Astrocyte (in vitro differentiated cells and primary cell): ENCODE results near the gene OTUB2. TPM values are rescaled to one million over a fixed set of nuclear protein-coding genes. Genes with fewer than 3 reads are reported as not detected.

Source experiments
- DNase-seq: peaks from one replicate; pipeline ENCODE4 v3.0.0-alpha.2; 2010; ENCODE audit warnings: low read depth
- FAIRE-seq: peaks from 2 replicates; lab custom pipeline; 2011; peaks lifted over from hg19 to GRCh38; lab: Jason Lieb, UNC
- H2AFZ ChIP-seq: 2 replicates; pipeline ENCODE4 v1.6.0; 2012; ENCODE audit warnings: low read depth, low read length, inconsistent platforms
- H3K27ac ChIP-seq: 2 replicates; pipeline ENCODE4 v1.5.1; 2011; ENCODE audit warnings: low read depth, low read length, inconsistent platforms
- H3K27me3 ChIP-seq: 2 replicates; pipeline ENCODE4 v1.6.0; 2011; ENCODE audit warnings: low read length, inconsistent platforms; ENCODE audit not compliant: insufficient read depth
- H3K36me3 ChIP-seq: 2 replicates; pipeline ENCODE4 v1.5.1; 2011; ENCODE audit warnings: low read length, inconsistent platforms; ENCODE audit not compliant: insufficient read depth
- H3K4me1 ChIP-seq: 2 replicates; pipeline ENCODE4 v1.5.1; 2011; ENCODE audit warnings: low read length, inconsistent platforms; ENCODE audit not compliant: insufficient read depth
- H3K4me2 ChIP-seq: 2 replicates; pipeline ENCODE4 v1.6.0; 2012; ENCODE audit warnings: low read length, inconsistent platforms
- H3K4me3 ChIP-seq: 2 replicates; pipeline ENCODE4 v1.5.1; 2011; ENCODE audit warnings: low read depth, mild to moderate bottlenecking, low read length, inconsistent platforms; ENCODE audit not compliant: insufficient read depth
- H3K79me2 ChIP-seq: 2 replicates; pipeline ENCODE4 v1.6.0; 2012; ENCODE audit warnings: mild to moderate bottlenecking, low read length, inconsistent platforms; ENCODE audit not compliant: insufficient read depth
- H3K9ac ChIP-seq: 2 replicates; pipeline ENCODE4 v1.6.0; 2012; ENCODE audit warnings: mild to moderate bottlenecking, low read length, inconsistent platforms
- H3K9me3 ChIP-seq: 2 replicates; pipeline ENCODE4 v1.5.1; 2012; ENCODE audit warnings: low read depth, mild to moderate bottlenecking, low read length, inconsistent platforms; ENCODE audit not compliant: insufficient read depth
- H4K20me1 ChIP-seq: 2 replicates; pipeline ENCODE4 v1.6.0; 2012; ENCODE audit warnings: low read length, inconsistent platforms; ENCODE audit not compliant: insufficient read depth
- H3K27ac Mint-ChIP-seq: one replicate; pipeline ENCODE4 v1.8.0; 2021; ENCODE audit warnings: mild to moderate bottlenecking, mixed read lengths; ENCODE audit not compliant: unreplicated experiment
- H3K27me3 Mint-ChIP-seq: one replicate; pipeline ENCODE4 v1.8.0; 2021; ENCODE audit warnings: low read depth, mixed read lengths; ENCODE audit not compliant: unreplicated experiment
- H3K36me3 Mint-ChIP-seq: one replicate; pipeline ENCODE4 v1.8.0; 2021; ENCODE audit warnings: low read depth, mixed read lengths; ENCODE audit not compliant: unreplicated experiment
- H3K4me1 Mint-ChIP-seq: one replicate; pipeline ENCODE4 v1.8.0; 2021; ENCODE audit warnings: low read depth, mixed read lengths; ENCODE audit not compliant: unreplicated experiment
- H3K4me3 Mint-ChIP-seq: one replicate; pipeline ENCODE4 v1.8.0; 2021; ENCODE audit warnings: mild to moderate bottlenecking, moderate library complexity, mixed read lengths; ENCODE audit not compliant: unreplicated experiment
- H3K9me3 Mint-ChIP-seq: one replicate; pipeline ENCODE4 v1.8.0; 2021; ENCODE audit warnings: mild to moderate bottlenecking, mixed read lengths; ENCODE audit not compliant: unreplicated experiment
- CTCF ChIP-seq: IDR thresholded peaks from 2 replicates; pipeline ENCODE4 v1.5.1; 2011; ENCODE audit warnings: low read depth, mild to moderate bottlenecking, inconsistent platforms, low read length, moderate library complexity; ENCODE audit not compliant: insufficient read depth
- EZH2 ChIP-seq: IDR thresholded peaks from 2 replicates; pipeline ENCODE4 v1.6.1; 2012; ENCODE audit warnings: mild to moderate bottlenecking, low read length, inconsistent platforms; ENCODE audit not compliant: insufficient read depth
- total RNA-seq: library from RNA; stranded (reverse); gene quantifications from 2 replicates; pipeline ENCODE4 v1.2.1, GENCODE V29; 2021

The OTUB2 gene
- total RNA-seq, 1 donor from 2014 or later: 3.3 TPM

- H3K9ac ChIP-seq: no peak overlapping the region
These were observed 32.8 kb upstream of the OTUB2 start for GRCh38 chr14:93993382-93993781.

GRCh38 chr14:93994919-93995682 is 31.0 kb upstream of the OTUB2 start:
- peak overlapping the region; percentile 48 for H3K27ac ChIP-seq
- H3K4me3 ChIP-seq: no peak overlapping the region
- peak overlapping the region; percentile 40 for H3K9ac ChIP-seq
- H4K20me1 ChIP-seq: no peaks in the 10 kb centered on the region
- no peaks in the 10 kb centered on the region for H3K36me3 ChIP-seq
- no peaks in the 10 kb centered on the region for H3K79me2 ChIP-seq
- H3K27ac Mint-ChIP-seq: no peak overlapping the region
- peak; percentile 84 for FAIRE-seq
- peak; percentile 93 for DNase-seq
- H3K4me1 ChIP-seq: peaks cover 12% of the 10 kb centered on the region
- H3K4me1 Mint-ChIP-seq: peaks cover 6% of the 10 kb centered on the region
- peaks cover 5% of the 10 kb centered on the region for H3K9me3 Mint-ChIP-seq
- H3K27me3 Mint-ChIP-seq: peaks cover 61% of the 10 kb centered on the region
- H2AFZ ChIP-seq: no peak overlapping the region
- TF ChIP-seq EZH2: no peak
- no peak for TF ChIP-seq CTCF
- peak overlapping the region; percentile 71 for H3K4me2 ChIP-seq
- H3K4me3 Mint-ChIP-seq: no peak overlapping the region
- peaks cover 2% of the 10 kb centered on the region for H3K36me3 Mint-ChIP-seq
- no peaks in the 10 kb centered on the region for H3K9me3 ChIP-seq
- peaks cover 10% of the 10 kb centered on the region for H3K27me3 ChIP-seq

More at GRCh38 chr14:93993382-93993781, 32.8 kb upstream of the OTUB2 start:
- FAIRE-seq (no peak), DNase-seq (no peak)
- no peak overlapping the region for H3K4me2 ChIP-seq
- peaks cover 2% of the 10 kb centered on the region for H3K36me3 Mint-ChIP-seq
- no peak overlapping the region for H3K4me3 Mint-ChIP-seq
- peaks cover 8% of the 10 kb centered on the region for H3K9me3 Mint-ChIP-seq
- H3K9me3 ChIP-seq: no peaks in the 10 kb centered on the region
- H3K27ac ChIP-seq: no peak overlapping the region
- no peak overlapping the region for H3K4me3 ChIP-seq
- no peak overlapping the region for H3K27ac Mint-ChIP-seq
- no peaks in the 10 kb centered on the region for H4K20me1 ChIP-seq
- TF ChIP-seq CTCF (no peak), EZH2 (no peak)
- peaks cover 6% of the 10 kb centered on the region for H3K4me1 Mint-ChIP-seq
- no peaks in the 10 kb centered on the region for H3K36me3 ChIP-seq
- H3K27me3 ChIP-seq: peaks cover 10% of the 10 kb centered on the region
- peaks cover 12% of the 10 kb centered on the region for H3K4me1 ChIP-seq
- no peak overlapping the region for H2AFZ ChIP-seq
- no peaks in the 10 kb centered on the region for H3K79me2 ChIP-seq
- peaks cover 66% of the 10 kb centered on the region for H3K27me3 Mint-ChIP-seq
